Activated CD8-positive, alpha-beta T cell treated with anti-CD3 and anti-CD28 coated beads for 36 hours (primary cell): ENCODE measurements around the gene KRR1. TPM values are rescaled to one million over a fixed set of nuclear protein-coding genes. Genes with fewer than 3 reads are reported as not detected.
"Not testable (repeated sequence)": the region's sequence is repeated elsewhere in the genome, so short reads cannot be mapped to it uniquely, and the experiment has no call there.

ENCODE experiments used
- ATAC-seq: fragments of 200-7000 bp; cut with Tn5 transposase; one replicate; pipeline ENCODE4 v1.10.0; 2021; ENCODE audit warnings: mild to moderate bottlenecking, moderate library complexity
- CTCF ChIA-PET: fragments of 350-600 bp; sonication (Branson Sonifier 250); formaldehyde crosslinking; loops from one replicate; lab custom pipeline; 2021; ENCODE audit warnings: antibody characterized with exemption; lab: Charles Lee
- POLR2A ChIA-PET: fragments of 350-600 bp; sonication (Branson Sonifier 250); formaldehyde crosslinking; loops from one replicate; lab custom pipeline; 2021; ENCODE audit warnings: antibody characterized with exemption; lab: Charles Lee
- DNase-seq: peaks from one replicate; pipeline ENCODE4 v3.0.0-alpha.2; 2020
- H3K27ac Mint-ChIP-seq: one replicate; pipeline ENCODE4 v1.8.0; 2021; ENCODE audit warnings: mild to moderate bottlenecking, mixed read lengths
- H3K27me3 Mint-ChIP-seq: one replicate; pipeline ENCODE4 v1.8.0; 2021; ENCODE audit warnings: mixed read lengths
- H3K36me3 Mint-ChIP-seq: one replicate; pipeline ENCODE4 v1.8.0; 2021; ENCODE audit warnings: low read depth, mixed read lengths
- H3K4me1 Mint-ChIP-seq: one replicate; pipeline ENCODE4 v1.8.0; 2021; ENCODE audit warnings: low read depth, mixed read lengths
- H3K4me3 Mint-ChIP-seq: one replicate; pipeline ENCODE4 v1.8.0; 2021; ENCODE audit warnings: mild to moderate bottlenecking, moderate library complexity, mixed read lengths
- H3K9me3 Mint-ChIP-seq: one replicate; pipeline ENCODE4 v1.8.0; 2021; ENCODE audit warnings: mixed read lengths
- intact Hi-C: fragments of 100-400 bp; cut with micrococcal nuclease; formaldehyde crosslinking; loops from one replicate; pipeline ENCODE4 v1.10.0; 2022
- total RNA-seq, 2 experiments: library from RNA; stranded (reverse); gene quantifications; one replicate each; pipeline ENCODE4 v1.2.3, GENCODE V29; 2021
- TF ChIP-seq, protein P1 (sequence below): fragments of 200-600 bp; IDR thresholded peaks from one replicate; pipeline ENCODE4 v1.8.0; 2022; ENCODE audit warnings: antibody characterized with exemption, mild to moderate bottlenecking

KRR1 gene
- total RNA-seq, 2 experiments from 2014 or later: 113 to 121 TPM

DNA sequence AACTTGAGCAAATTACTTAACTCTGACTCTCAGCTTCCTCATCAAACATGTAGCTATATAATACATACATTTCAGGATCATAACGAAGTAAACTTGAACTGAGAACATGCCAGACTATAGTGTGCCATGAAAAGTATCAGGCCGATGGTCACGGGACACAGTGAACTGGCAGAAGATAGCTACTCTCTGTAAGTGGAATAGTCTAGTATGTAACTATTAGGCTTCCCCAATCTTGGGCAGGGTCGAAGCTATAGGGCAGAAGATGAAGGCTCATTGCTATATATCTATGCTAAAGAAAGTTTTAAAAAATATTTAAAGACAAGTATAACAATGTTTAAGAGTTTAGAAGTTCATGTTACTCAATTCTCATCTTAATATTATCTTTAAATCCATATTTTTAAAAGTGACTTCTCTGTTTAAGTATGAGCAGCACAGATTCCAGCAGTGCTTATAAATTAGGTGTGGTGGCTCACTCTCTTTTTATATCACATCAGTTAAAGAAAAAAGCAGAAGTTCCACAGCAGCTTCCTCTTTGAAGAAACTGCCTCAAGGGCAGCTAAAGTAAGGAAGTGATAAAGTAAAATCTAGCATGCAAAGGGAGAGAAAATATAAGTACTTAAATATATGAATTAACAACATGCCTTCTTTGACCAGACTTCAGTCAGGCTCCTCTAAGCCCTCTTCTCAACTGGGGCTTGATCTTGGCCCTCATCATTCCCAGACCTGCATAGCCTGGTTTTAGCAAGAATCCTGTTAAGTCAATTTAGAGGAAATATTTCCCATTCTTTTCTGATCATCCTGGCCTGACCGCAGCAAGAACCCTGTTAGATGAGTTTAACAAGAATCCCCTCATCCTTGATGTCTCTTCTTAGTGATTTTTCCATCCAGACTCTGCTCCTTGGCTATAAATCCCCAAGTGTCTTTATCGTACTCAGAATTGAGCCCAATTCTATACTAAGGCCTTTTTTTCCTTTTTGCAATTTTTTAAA, 39.2 kb downstream of the KRR1 start:
- intact Hi-C loops: no loop called here
- DNase-seq: no peak
- no peak for ATAC-seq
- H3K4me3 Mint-ChIP-seq: no peak overlapping the region
- ChIA-PET POLR2A (interaction anchor here (0.9 kb wide), 1 partner anchor 12 kb away, joined by 3 read pairs; no protein-coding TSS in a partner anchor), CTCF (no interaction called here)
- H3K27me3 Mint-ChIP-seq: no peaks in the 10 kb centered on the region
- no peaks in the 10 kb centered on the region for H3K9me3 Mint-ChIP-seq
- H3K27ac Mint-ChIP-seq: no peak overlapping the region
- TF ChIP-seq, protein P1, sequence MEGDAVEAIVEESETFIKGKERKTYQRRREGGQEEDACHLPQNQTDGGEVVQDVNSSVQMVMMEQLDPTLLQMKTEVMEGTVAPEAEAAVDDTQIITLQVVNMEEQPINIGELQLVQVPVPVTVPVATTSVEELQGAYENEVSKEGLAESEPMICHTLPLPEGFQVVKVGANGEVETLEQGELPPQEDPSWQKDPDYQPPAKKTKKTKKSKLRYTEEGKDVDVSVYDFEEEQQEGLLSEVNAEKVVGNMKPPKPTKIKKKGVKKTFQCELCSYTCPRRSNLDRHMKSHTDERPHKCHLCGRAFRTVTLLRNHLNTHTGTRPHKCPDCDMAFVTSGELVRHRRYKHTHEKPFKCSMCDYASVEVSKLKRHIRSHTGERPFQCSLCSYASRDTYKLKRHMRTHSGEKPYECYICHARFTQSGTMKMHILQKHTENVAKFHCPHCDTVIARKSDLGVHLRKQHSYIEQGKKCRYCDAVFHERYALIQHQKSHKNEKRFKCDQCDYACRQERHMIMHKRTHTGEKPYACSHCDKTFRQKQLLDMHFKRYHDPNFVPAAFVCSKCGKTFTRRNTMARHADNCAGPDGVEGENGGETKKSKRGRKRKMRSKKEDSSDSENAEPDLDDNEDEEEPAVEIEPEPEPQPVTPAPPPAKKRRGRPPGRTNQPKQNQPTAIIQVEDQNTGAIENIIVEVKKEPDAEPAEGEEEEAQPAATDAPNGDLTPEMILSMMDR: no peak
- peaks cover 11% of the 10 kb centered on the region for H3K4me1 Mint-ChIP-seq
- no peaks in the 10 kb centered on the region for H3K36me3 Mint-ChIP-seq

DNA sequence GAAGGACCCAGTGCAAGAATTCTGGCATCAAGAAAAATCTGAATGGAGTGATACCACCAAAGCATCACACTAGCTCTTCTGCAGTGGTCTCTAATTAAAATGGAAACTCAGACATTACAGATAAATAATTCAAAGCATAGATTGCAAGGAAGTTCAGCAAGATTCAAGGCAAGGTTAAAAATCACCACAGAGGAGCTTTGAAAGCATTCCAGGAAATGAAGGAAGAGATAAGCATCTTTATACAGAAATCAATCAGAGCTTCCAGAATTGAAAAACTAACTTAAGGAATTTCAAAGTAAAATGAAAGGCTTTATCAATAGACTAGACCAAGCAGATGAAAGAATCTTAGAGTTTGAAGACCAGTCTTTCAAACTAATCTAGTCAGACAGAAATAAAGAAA, 51.2 kb downstream of the KRR1 start:
- no peak overlapping the region for H3K27ac Mint-ChIP-seq
- TF ChIP-seq, protein P1: no peak
- ChIA-PET CTCF (interaction anchor here (1.0 to 1.8 kb wide), 4 partner anchors 9 to 66 kb away, joined by 3 to 7 read pairs (median 4); partner anchors contain the start of gene GLIPR1), POLR2A (interaction anchor here (1.2 kb wide), 1 partner anchor 11 kb away, joined by 3 read pairs; no protein-coding TSS in a partner anchor)
- H3K4me1 Mint-ChIP-seq: peaks cover 23% of the 10 kb centered on the region
- intact Hi-C loops: no loop called here
- no peak overlapping the region for H3K4me3 Mint-ChIP-seq
- H3K36me3 Mint-ChIP-seq: peaks cover 4% of the 10 kb centered on the region
- DNase-seq (no peak), ATAC-seq (no peak)
- H3K27me3 Mint-ChIP-seq: no peaks in the 10 kb centered on the region
- peaks cover 7% of the 10 kb centered on the region for H3K9me3 Mint-ChIP-seq

DNA sequence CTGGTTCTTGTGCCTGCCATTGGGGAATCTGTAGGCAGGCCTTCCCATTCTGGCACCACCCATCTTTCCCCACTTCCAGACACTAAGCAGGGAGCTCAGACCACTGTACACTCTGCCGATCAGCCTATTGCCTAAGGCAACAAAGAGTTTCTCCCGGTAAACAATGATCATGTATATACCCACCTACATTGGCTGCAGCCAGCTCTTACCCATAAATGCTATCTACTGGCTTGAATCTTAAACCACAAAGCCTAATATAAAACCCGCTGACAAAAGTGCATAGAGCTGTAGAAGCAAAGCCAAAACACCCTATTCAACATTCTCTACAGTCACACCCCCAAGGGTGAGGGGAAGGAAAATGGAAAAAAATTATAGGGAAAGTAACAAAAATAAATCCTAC, 51.7 kb downstream of the KRR1 start:
- ChIA-PET POLR2A (interaction anchor here (1.2 kb wide), 1 partner anchor 12 kb away, joined by 3 read pairs; no protein-coding TSS in a partner anchor), CTCF (interaction anchor here (1.0 to 1.1 kb wide), 2 partner anchors 9 to 66 kb away, joined by 3 to 4 read pairs; no protein-coding TSS in a partner anchor)
- Mint-ChIP-seq H3K36me3 (peaks cover 4% of the 10 kb centered on the region), H3K27me3 (no peaks in the 10 kb centered on the region), H3K4me1 (peaks cover 23% of the 10 kb centered on the region), H3K27ac (no peak overlapping the region), H3K9me3 (peaks cover 7% of the 10 kb centered on the region), H3K4me3 (no peak overlapping the region)
- no peak for DNase-seq
- TF ChIP-seq, protein P1: no peak
- intact Hi-C loops: no loop called here
- ATAC-seq: no peak

DNA sequence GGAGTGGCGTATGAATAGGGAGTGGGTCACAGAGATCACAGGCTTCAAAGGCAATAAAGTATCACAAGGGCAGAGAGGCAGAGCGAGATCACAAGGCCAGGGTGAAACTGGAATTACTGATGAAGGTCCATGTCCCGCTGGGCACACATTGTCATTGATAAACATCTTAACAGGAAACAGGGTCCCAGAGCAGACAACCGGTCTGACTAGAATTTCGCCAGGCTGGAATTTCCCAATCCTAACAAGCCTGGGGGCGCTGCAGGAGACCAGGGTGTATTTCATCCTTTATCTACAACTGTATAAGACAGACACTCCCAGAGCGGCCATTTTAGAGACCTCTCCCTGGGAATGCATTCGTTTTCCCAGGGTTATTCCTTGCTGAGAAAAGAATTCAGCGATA, 53.5 kb downstream of the KRR1 start:
- DNase-seq, CTCF ChIA-PET, H3K27ac Mint-ChIP-seq, ATAC-seq, H3K36me3 Mint-ChIP-seq, intact Hi-C loops, H3K27me3 Mint-ChIP-seq, H3K9me3 Mint-ChIP-seq, H3K4me3 Mint-ChIP-seq: not testable (repeated sequence)
- POLR2A ChIA-PET: interaction anchor here (1.3 kb wide), 1 partner anchor 31 kb away, joined by 4 read pairs; no protein-coding TSS in a partner anchor
- H3K4me1 Mint-ChIP-seq: peaks cover 23% of the 10 kb centered on the region

DNA sequence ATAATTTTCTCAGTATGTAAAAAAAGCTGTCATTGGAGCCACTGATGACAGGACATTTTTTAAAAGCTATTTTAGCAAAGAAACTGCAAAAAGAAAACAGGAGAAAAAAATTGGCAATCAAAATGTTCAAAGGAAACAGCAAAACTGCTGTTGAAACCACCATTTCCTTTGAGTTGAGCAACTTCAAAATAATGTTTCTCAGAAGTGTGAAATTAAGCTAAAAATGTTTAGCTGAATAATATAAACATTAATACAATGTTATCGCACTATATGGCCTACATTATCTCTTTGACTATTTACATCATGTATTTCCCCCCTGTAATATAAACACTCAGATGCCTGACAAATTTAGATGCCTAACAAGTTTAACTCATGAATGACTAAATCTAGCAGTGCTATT, 54.2 kb downstream of the KRR1 start:
- Mint-ChIP-seq H3K27me3 (no peaks in the 10 kb centered on the region), H3K4me3 (no peak overlapping the region), H3K9me3 (peaks cover 7% of the 10 kb centered on the region), H3K27ac (no peak overlapping the region), H3K36me3 (peaks cover 4% of the 10 kb centered on the region), H3K4me1 (peaks cover 23% of the 10 kb centered on the region)
- intact Hi-C loops: no loop called here
- ChIA-PET CTCF (interaction anchor here (0.6 to 1.8 kb wide), 3 partner anchors 9 to 37 kb away, joined by 3 to 4 read pairs (median 3); no protein-coding TSS in a partner anchor), POLR2A (interaction anchor here (1.3 kb wide), 1 partner anchor 32 kb away, joined by 4 read pairs; no protein-coding TSS in a partner anchor)
- TF ChIP-seq, protein P1: no peak
- DNase-seq (no peak), ATAC-seq (no peak)
